ENCODE data around the gene MIOS. TPM values are rescaled to one million over a fixed set of nuclear protein-coding genes. Genes with fewer than 3 reads are reported as not detected.

The MIOS gene
- total RNA-seq, 6 donors from 2014 or later: 14.0 to 47.6 (median 27.7) TPM

DNA sequence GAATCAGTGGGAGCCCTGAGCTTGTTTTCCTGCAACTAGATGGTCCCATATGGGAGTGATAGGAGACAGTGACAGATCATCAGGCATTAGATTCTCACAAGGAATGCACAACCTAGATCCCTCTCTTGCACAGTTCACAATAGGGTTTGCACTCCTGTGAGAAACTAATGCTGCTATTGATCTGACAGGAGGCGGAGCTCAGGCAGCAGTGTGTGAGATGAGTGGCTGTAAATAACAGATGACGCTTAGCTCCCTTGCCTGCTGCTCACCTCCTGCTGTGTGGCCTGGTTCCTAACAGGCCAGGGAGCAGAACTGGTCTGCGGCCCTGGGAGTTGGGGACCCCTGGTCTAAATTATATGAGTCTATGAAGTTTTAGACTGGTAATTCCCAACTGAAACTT, 3.9 kb downstream of the MIOS start:
- WGBS, 2 donors: 90 to 97% methylated on average over 3 of the region's 3 CpGs
- H3K36me3 ChIP-seq: peaks cover 0 to 17% (median 4%) of the 10 kb centered on the region in 4 donors
- DNase-seq (no peak), ATAC-seq (ENCODE audit: low FRiP score in 2 of 2) (no peak)
- no peaks in the 10 kb centered on the region for H3K9me3 ChIP-seq
- no peaks in the 10 kb centered on the region for H3K27me3 ChIP-seq
- H3K4me3 ChIP-seq: no peak overlapping the region
- TF ChIP-seq POLR2A (IDR thresholded peaks at IDR 0.05): no peak
- no peak for TF ChIP-seq POLR2AphosphoS5 (IDR thresholded peaks at IDR 0.05)
- TF ChIP-seq EP300 (IDR thresholded peaks at IDR 0.05): no peak
- no peak for TF ChIP-seq CTCF (IDR thresholded peaks at IDR 0.05)
- H3K27ac ChIP-seq: no peak overlapping the region
- H3K4me1 ChIP-seq: peaks cover 20 to 29% (median 23%) of the 10 kb centered on the region in 4 donors

DNA sequence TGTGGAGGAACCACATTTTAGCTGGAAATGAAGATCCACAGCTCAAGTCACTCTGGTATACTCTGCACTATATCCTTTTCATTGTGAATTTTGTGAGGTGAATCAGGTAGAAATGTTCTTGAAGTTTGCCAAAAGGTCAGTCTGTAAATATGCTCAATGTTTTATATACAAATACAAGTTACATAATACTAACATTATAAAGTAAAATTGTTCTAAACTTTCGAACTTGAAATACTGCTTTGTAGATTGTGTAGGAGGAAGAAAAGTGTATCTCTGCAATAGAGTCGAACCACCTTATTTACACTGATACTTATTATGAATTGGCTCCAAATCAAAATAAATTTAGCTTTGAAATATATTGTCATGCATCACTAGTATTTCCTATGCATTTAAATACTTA, 7.0 kb downstream of the MIOS start:
- no peaks in the 10 kb centered on the region for H3K9me3 ChIP-seq
- H3K4me1 ChIP-seq: peaks cover 10 to 13% (median 11%) of the 10 kb centered on the region in 4 donors
- WGBS, 2 donors: 65 to 83% methylated on average over 2 of the region's 2 CpGs
- H3K27ac ChIP-seq: no peak overlapping the region
- ATAC-seq (ENCODE audit: low FRiP score in 2 of 2): no peak
- TF ChIP-seq POLR2A (IDR thresholded peaks at IDR 0.05) (no peak), EP300 (IDR thresholded peaks at IDR 0.05) (no peak), POLR2AphosphoS5 (IDR thresholded peaks at IDR 0.05) (no peak), CTCF (IDR thresholded peaks at IDR 0.05) (no peak)
- H3K36me3 ChIP-seq: peaks cover 0 to 17% (median 4%) of the 10 kb centered on the region in 4 donors
- no peaks in the 10 kb centered on the region for H3K27me3 ChIP-seq
- H3K4me3 ChIP-seq: no peak overlapping the region
- DNase-seq: no peak

GRCh38 chr7:7576344-7576743, 9.7 kb downstream of the MIOS start:
- Histone ChIP-seq H3K27ac (no peak overlapping the region), H3K36me3 (peaks cover 0 to 19% (median 7%) of the 10 kb centered on the region in 4 donors), H3K4me3 (no peak overlapping the region), H3K27me3 (no peaks in the 10 kb centered on the region), H3K4me1 (peaks cover 0 to 4% (median 0%) of the 10 kb centered on the region in 4 donors), H3K9me3 (no peaks in the 10 kb centered on the region)
- 95 to 100% methylated on average over 1 of the region's 1 CpG for WGBS, 2 donors
- DNase-seq (no peak), ATAC-seq (ENCODE audit: low FRiP score in 2 of 2) (no peak)
- TF ChIP-seq POLR2A (IDR thresholded peaks at IDR 0.05) (no peak), EP300 (IDR thresholded peaks at IDR 0.05) (no peak), POLR2AphosphoS5 (IDR thresholded peaks at IDR 0.05) (no peak), CTCF (IDR thresholded peaks at IDR 0.05) (no peak)

GRCh38 chr7:7577888-7578287, 11.2 kb downstream of the MIOS start:
- no peaks in the 10 kb centered on the region for H3K27me3 ChIP-seq
- no peaks in the 10 kb centered on the region for H3K9me3 ChIP-seq
- ATAC-seq (ENCODE audit: low FRiP score in 2 of 2): peak in 1 of 2 donors; percentile 32
- no peak for DNase-seq
- WGBS, 2 donors: 70 to 73% methylated on average over 1 of the region's 1 CpG
- TF ChIP-seq POLR2AphosphoS5 (IDR thresholded peaks at IDR 0.05): no peak
- TF ChIP-seq POLR2A (IDR thresholded peaks at IDR 0.05): no peak
- TF ChIP-seq CTCF (IDR thresholded peaks at IDR 0.05): no peak
- TF ChIP-seq EP300 (IDR thresholded peaks at IDR 0.05): no peak
- H3K4me3 ChIP-seq: no peak overlapping the region
- H3K36me3 ChIP-seq: peaks cover 0 to 14% (median 5%) of the 10 kb centered on the region in 4 donors
- no peak overlapping the region for H3K27ac ChIP-seq
- peaks cover 0 to 4% (median 0%) of the 10 kb centered on the region in 4 donors for H3K4me1 ChIP-seq

DNA sequence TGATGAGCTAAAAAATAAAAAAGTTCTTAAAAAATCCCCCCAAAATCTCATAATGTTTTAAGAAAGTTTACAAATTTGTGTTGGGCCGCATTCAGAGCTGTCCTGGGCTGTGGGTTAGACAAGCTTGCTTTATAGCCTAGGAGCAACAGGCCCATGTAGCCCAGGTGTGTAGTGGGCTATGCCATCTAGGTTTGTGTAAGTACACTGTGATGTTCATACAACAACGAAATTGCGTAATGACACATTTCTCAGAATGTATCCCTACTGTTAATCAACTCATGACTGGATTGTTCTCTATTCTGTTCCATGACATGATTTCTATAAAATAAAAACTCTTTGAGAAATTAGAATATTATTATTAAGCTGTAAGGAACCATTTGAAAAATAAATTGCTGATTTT, 13.0 kb downstream of the MIOS start:
- no peaks in the 10 kb centered on the region for H3K9me3 ChIP-seq
- 97% methylated on average over 3 of the region's 3 CpGs for whole genome bisulfite sequencing, 2 donors
- TF ChIP-seq CTCF (IDR thresholded peaks at IDR 0.05) (no peak), POLR2AphosphoS5 (IDR thresholded peaks at IDR 0.05) (no peak), POLR2A (IDR thresholded peaks at IDR 0.05) (no peak), EP300 (IDR thresholded peaks at IDR 0.05) (no peak)

More for the DNA sequence above, 13.0 kb downstream of the MIOS start:
- H3K27ac ChIP-seq: no peak overlapping the region
- H3K36me3 ChIP-seq: peaks cover 0 to 6% (median 1%) of the 10 kb centered on the region in 4 donors
- DNase-seq: no peak
- H3K27me3 ChIP-seq: no peaks in the 10 kb centered on the region
- ATAC-seq (ENCODE audit: low FRiP score in 2 of 2): no peak
- no peak overlapping the region for H3K4me3 ChIP-seq
- H3K4me1 ChIP-seq: peaks cover 0 to 4% (median 0%) of the 10 kb centered on the region in 4 donors

All from upper lobe of left lung (tissue), 6 donors.